ENCODE data around the gene MAML3.

Gene MAML3

DNA sequence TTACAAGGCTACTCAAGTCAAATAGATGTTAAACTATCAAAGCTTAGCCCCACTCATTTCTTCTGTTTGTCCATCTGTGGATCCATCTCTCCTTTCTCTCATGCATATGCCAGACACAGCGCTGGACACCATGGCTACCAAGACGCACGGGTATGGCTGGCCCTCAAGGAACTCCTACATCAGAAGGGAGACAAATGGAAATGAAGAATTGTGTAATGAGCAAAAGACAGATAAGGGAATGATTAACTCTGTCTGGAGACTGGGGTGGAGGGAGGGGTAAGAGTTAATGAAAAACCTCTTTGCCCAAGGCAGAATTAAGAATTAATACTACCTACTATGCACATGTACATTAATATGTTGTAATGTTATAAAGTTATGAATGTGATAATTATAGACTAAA, 400.3 kb downstream of the MAML3 start:
- no peak for DNase-seq (ENCODE audit: low spot score)

DNA sequence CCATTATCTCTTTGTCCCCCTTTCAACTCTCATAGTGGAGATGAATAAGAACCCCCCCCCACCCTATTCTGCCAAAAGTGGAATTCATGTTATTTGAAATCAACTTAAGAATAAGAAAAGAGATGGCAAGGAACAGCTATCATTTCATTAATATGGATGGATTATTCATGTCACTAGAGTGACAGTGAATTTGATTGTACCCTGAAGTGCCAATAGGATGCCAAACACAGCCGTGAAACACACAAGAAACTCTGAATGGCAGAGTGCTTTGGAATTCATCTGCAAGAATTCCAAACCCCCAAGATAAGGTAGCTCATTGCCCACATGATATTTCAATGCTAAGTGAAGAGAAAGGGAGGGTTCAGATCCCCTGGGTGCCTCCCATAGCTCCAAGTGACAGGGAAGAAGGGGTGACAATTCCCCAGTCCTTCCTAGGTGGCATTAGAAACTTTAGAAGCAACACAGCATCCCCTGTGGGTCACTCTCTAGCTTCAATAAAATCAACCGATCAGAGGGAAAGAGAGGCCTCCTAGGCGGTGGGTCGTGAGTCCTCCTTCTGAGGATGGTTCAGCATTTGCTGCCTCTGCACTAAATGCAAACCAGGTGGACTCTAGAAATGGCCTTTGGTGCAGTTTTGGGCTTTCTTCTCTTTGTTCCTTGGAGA, 404.0 kb downstream of the MAML3 start:
- no peak for DNase-seq (ENCODE audit: low spot score)

DNA sequence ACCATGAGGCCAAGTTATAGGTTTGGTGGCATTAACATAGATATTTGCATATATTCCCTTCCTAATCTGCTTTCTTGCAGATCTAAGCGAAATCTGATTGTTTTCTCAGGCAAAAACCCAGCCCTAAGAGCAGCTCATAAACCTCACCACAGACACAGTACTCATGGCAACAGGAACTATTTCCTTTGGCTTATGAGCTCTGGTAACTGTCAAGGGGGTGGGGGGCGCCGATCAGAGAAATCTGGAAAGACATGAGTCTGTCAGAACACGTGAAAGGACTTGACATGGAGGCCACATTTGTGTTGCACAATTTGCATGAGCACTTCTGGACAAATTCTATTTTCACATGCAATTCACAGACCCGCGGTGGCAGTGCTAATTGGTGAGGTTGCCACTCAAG, 404.6 kb downstream of the MAML3 start:
- DNase-seq (ENCODE audit: low spot score), result no peak

DNA sequence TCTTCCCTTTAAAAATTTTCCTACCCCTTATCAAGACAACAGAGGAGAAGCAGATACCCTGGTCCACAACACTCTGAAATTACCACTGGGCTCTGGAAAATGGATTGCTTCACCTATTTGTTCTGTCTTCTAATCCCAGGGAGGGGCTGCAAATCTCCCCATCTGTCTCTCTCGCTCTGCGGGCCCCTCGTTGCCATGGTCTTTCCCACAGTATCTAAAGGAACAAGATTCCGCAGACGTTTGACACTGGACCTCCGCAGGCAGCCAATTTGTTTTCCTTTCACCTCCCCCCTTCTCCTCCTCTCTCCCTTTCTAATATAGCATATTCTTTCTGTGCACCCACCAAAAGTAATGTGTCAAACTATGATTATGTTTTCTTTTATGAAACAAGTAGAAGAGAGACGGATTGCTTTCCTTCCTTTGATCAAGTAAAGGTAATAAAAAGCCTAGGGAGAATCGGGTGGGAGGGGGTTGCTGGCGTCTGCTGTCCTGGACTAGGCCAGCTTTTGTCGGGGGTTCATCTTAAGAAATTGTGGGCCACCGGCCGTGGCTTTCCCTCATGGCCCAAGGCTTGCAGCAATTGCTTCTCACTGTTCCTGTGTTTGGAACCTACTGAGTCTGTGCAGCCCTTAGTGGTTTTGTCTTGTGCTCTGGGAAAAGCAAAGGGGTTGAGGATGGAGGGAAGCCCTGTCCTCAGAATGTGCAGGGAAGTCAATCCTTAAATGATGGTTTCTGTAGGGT, 407.4 kb downstream of the MAML3 start:
- no peak for DNase-seq (ENCODE audit: low spot score)

DNA sequence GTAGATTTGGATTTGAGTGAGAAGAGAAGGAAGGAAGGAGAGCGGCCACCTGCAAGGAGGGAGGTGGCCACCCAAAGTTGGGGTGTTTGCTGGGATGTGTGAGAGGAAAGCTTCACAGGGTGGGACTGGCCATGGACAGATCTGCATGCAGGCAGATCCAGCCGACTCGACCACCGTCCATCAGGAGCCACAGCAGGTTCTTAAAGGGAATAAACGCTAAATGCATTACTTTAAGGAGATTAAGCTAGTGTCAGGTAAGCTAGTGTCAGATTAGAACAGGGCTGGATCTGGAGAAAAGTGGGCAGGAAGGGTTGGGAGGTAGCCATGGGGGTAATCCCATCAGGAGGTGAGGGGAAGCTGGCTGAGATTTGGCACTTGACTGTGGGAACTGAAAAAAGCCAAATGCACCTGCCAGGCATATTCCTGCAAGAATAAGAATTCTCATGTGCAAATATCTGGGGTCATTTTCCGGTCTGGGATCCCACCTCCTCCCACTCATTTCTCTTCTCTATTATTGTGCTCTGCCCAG, 408.8 kb downstream of the MAML3 start:
- DNase-seq (ENCODE audit: low spot score), result no peak

DNA sequence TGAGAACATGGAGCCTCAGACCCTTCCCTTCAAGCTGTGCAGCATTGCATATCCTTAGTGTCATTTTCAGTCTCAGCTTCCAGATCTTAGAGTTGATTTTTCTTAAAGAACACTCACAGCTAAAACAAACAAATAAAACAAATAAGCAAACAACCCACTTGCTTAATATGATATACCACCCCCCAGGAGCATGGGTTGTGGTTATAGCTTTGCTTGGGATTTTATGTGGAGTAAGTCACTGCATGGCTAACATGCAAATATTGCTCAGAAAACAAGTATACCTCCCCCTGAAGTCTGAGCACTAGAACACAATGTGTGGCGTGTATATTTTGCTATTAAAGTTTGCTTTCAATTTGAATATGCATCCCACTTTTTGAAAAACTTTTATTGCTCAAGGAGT, 409.8 kb downstream of the MAML3 start:
- DNase-seq (ENCODE audit: low spot score), result no peak

DNA sequence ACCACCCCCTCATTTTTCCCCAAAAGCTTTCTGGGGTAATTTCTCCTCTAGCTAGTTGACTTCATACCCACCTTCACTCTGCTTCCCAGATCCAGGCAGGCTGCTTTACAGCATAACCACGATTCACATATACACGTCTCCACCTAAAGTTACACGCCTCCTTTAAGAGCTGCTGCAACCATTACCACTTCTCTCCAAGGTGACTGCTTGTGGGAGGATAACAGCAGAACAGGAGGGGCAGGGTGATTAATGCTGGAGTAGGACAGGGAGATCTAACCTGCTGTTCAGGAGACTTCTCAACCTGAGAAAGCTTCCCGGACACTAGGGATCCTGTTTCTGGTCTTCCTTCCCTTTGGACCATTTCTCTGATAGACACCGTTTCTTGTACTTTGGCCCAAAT, 411.0 kb downstream of the MAML3 start:
- no peak for DNase-seq (ENCODE audit: low spot score)

DNA sequence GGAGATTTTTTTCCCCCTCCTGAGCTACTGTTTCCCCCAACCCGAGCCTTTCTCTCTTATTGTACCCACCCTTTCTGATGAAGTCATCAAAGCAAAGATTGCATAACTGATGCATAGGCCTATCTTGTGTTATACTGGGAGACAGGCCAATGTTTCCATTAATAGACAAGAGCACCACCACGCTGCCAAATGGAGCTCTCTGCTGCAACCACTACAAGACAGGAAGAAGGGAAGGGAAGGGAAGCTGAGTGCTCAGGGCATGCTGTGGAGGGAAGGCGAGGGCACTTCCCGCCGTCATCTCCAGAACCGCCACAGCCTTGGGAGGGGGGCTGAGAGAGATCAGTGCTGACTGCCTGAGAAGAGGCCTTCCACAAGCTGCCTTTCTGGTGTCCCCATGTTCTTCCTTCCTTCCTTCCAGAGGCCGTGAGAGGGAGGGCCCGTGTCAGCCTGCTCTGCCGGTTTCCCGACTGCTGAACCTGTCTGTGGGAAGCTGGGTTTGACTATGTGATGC, 413.4 kb downstream of the MAML3 start:
- peak; percentile 38 for DNase-seq (ENCODE audit: low spot score)

DNA sequence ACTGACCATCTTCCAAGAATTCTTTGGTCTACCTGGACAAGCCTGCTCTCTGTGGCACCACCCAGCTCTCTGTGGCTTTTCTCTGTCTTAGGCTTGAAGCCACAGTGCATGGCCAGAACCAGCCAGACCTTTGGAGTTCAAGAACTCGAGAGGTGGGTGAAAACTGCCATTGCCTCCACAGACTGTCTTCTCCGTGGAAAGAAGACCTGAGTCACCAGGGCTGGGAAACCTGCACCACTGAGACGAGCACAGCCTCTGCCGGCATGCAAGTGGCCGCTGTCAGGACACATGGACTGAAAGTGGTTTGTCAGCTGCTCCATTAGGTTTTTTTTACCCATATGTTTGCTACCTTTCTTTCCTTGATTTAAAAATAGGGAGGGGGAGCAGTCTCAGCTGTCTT, 413.9 kb downstream of the MAML3 start:
- no peak for DNase-seq (ENCODE audit: low spot score)

DNA sequence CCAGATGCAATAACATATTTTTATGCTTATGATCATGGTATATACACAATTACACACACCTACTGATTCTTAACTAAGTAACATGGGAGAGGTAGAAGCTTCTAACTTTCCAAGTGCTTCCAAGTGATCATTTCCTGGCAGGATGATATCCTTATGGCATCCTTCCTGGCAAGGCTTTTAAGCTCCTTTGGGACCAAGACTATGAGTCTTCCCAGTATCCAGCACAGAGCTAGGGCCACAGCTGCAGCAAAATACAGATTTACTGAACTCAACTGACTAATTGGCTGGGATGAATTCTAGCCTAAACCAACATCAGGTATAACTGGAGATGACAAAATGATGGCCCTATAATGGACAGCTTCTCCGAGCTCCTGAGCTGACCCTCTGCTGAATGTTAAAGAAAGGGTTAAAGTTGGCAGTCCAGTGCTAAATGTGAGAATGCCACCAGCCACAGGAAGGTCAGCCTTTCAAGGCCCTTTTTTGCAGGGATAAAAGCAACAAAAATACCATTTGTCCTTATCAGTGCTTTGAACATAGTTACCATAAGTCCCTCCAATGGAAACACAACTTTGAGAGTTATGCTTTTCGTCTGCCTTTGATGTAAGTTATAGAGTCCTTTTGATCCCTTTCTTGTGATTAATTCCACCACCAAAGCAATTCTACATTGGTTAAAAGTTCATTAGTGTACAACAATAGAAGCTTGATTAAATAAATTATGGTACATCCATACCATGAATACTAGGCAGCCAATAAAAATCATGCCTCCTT, 415.0 kb downstream of the MAML3 start:
- DNase-seq (ENCODE audit: low spot score), result no peak

DNA sequence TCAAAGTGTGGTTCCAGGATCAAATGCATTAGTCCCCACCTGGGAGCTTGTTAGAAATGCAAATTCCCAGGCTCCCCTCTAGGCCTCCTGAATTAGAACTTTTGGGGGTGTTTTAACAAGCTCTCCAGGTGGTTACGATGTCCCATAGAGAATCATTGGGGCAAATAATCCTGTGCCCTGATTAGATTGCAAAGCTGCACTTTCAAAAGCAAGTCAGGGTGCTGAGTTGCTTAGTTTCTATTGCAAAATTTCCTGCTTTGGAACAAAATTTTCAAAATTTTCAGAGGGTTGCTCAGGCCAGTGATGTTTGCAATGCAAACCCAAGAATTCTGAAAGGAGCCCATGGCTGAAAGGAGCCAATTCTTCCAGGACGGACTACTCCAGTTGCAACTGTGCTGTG, 417.3 kb downstream of the MAML3 start:
- no peak for DNase-seq (ENCODE audit: low spot score)

DNA sequence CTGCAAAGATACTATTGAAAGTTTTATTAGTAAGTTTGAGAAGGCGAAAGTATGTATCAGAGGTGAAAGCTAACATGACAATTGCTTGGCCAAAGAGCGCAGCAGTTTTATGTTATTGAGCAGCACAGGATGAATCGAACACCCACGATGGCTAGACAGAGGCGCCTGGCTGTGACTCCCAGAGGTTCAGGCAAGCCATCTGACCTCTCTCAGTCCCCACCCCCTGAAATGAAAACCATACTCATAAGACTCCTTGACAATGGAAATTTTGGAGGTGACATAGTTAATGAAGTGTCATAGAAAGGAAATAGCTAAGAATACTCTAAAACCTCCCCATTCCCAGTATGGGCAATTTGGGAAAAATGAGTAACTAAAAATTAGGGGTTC, 417.7 kb downstream of the MAML3 start:
- no peak for DNase-seq (ENCODE audit: low spot score)

DNA sequence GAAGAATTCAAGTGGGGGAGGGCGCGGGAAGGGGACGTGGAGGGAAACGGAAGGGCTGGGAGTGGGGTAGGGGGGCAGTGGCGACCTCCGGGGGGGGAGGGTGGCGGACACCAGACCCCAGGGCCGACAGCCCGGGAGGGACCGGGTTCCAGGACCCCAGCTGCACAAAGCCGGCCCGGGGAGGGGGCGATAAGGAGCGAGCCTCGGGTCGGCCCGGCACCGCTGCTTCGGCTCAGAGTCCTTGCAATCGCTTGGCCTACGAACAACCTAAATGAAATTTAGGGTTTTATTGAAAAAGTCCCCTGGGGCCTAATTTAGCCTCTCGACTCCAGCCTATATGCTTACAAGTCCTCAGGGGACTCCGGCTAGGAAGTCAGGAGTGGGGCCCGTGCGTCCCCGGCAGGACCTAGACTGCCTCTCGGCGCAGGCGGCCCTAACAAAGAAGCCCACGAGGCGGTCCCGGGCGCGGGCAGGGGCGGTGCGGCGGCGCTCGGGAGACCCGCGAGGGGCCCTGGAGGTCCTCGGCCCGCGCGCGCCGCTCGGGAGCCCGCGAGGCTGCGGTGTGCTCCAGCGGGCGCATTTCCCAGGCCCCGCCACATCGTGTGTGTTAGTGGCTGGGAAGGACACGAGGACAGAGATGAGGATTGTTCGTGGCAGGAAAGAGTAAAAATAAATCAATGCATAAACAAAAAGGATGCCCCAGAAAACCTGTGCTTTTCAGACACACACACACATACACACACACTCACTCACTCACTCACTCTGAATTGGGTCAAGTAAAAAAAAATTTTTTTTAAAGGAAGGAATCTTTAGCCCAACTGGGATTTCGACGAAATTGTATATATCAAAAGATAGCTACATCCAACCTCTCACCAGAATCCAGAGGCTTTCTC, 418.4 kb downstream of the MAML3 start:
- DNase-seq (ENCODE audit: low spot score), result no peak

DNA sequence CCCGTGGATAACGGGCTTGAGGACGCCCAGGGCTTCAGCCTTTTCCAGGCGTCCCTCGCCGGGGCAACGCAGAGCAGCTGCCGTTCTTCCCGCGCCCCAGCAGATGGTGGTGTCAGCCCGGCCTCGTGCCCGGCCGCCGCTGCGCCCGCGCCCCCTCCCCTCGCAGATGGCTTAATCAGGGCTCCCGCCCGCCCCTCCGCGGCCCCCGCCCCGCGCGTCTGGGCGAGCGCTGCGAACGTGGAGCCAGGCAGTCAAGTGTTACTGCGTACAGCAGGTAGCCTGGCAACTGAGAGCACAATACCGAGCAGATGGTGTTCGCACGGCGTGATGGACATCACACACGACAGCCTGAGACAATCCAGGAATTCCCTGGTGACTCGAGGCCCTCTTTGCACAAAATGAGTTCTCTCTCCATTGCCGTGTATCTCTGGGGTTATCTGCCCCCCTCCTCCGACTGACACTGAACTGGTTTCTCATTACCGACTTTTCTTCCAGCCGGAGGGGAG, 419.1 kb downstream of the MAML3 start:
- DNase-seq (ENCODE audit: low spot score), result peak; percentile 87

DNA sequence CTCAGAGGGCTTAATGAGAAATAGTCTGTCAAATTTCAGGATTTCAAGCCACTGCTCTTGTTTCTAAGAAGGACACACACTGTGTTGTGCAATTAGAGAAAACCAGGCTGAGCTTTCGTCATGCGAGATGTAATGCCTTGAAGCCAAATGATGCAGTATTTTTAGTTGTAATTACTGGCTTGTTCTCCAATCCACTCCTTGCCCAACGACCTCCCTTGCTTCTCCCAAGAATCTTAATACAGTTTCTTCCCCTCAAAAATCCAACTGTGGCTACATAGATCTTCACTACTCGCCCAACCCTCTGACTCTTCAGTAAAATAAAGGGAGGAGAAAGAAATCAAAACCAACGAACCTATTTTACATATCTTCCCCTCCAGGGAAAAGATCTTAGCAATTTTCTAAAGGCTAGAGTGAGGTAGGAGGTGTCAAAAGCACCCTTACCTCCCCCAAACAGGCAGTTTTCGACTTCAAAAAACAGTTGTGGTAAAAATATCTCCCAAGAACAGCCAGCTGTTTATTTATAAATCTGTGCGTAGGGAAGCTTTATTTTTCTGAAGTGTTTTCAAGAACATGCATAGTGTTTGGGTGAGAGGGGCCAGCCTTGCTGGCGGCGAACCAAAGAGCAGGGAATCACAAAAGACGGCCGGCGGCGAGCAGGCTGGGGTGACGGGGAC, 419.6 kb downstream of the MAML3 start:
- DNase-seq (ENCODE audit: low spot score), result no peak

DNA sequence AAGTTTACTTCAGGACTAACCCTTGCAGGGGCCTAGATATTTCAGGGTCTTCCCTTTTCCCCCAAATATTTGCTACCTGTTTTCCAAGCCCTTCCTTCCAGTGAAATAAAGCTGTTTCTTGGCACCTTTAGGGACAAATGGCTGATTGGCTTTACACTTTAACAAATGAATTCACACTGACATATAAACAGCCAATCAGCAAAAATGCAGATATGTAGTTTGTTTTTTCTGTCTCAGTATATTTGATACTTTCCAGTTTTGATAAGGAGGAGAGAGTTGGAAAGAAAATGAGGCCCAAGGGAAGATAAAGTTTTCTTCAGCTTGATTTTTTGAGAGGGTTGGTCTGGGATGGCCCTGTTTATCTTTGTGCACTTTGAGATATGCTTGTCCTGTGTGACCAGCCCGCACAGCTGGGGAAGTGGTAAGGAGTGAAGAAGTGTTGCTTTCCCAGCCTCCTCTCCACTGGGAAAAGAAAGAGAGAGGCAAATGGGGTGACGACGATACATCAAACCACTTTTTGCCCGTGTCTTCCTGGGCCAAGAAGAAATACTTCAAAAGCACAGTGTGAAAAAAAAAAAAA, 420.9 kb downstream of the MAML3 start:
- no peak for DNase-seq (ENCODE audit: low spot score)

DNA sequence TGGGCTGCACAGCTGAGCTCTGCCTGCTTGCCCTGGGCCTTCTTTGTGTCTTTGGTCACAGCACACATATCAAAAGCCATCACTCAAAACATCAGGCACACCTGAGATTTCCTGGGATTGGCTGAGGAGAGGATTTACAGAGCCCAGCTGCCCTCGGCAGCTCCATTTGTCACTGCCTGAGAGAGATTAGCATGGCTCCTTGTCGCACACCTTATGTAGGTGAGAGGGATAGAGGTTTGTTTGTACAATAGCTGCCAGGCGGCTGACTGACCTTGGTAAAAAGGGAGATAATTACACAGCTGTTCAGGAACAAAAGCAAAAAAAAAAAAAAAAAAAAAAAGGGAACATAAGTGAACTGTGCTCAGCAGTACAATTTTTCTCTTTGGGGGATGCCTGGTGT, 425.1 kb downstream of the MAML3 start:
- DNase-seq (ENCODE audit: low spot score), result no peak

DNA sequence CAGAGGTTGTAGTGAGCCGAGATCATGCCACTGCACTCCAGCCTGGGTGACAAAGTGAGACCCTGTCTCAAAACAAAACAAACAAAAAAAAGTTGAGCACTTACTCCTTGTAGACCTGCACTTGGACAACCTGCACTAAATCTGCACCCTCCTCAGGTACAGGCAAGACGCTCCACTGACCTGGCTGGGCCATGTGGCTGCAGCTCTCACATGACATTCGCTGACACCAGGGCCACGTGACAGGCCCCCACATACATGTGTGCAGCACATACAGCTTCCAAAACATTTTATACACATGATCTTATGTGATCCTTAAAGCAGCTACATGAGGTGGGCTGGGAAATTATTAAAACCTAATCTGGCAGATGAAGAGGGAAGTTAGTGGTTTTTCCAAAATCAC, 425.8 kb downstream of the MAML3 start:
- DNase-seq (ENCODE audit: low spot score), result no peak

DNA sequence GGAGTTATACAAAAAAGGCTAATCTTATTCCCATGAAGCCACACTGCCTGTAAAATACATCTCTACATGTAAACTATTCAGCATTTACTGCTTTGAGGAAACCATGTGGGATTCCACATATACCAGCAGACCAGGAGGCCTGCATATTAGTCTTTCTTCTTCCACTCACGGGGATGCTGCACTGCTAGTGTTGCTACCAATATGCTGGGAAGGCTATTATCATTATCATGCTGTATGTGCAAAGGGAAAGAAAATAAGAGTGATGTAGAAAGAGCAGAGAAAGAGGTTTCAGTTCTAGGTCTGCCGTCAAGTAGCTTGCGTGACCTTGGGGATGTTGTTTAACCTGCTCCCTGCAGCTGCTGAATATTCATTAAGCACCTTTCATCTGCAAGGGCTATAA, 427.4 kb downstream of the MAML3 start:
- DNase-seq (ENCODE audit: low spot score), result no peak

DNA sequence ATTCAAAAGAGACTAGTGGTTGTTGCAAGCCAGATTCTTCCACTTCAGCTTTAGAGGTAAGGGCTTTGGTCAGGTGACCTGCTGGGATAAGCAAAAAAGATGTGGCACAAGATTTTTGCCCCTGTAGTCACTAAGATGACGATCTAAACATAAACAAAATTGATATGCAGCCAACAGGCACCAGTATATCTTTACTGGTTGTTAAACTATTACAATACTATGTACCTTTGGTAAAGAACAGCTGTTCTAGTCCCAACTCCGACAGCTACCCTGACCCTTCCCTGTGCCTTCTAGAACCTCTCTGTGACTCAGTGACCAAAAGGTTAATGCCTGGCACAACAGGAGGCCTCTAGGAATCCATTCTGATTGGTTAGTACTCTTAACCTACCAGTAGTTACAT, 428.7 kb downstream of the MAML3 start:
- DNase-seq (ENCODE audit: low spot score), result no peak

DNA sequence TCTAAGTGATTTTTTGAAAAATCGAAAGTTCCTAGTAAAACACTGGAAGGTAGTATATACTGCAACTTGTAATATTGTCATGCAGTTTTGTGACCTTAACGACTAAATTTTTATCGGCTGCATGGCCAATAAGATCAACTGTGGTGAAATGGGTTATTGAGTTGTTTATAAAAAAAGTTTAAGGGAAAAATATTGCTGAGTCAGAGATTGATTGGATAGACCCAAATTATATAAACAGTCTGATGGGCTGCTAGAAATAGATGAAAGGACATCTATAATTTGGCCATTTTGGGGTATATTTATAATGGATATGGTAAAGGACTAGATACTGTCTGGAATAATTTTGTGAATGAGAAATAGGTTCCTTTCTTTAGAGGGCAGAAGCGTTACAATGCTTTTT, 432.2 kb downstream of the MAML3 start:
- no peak for DNase-seq (ENCODE audit: low spot score)
